Dermis blood vessel endothelial cell (primary cell): Measurements from ENCODE around the gene CYGB. TPM values are rescaled to one million over a fixed set of nuclear protein-coding genes. Genes with fewer than 3 reads are reported as not detected.

ENCODE experiments used
- DNase-seq: peaks from one replicate; pipeline ENCODE4 v3.0.0; 2010
- total RNA-seq: library from RNA; depleted of rRNA; stranded (reverse); fragments of >200 nt; gene quantifications from 2 replicates; pipeline ENCODE4 v1.2.3, GENCODE V29; 2014

CYGB gene
- total RNA-seq, 1 donor from 2014 or later: 4.4 TPM

- no peak for DNase-seq
Measured at GRCh38 chr17:76500747-76501017, 36.8 kb downstream of the CYGB start.

GRCh38 chr17:76500074-76500746 is 37.3 kb downstream of the CYGB start:
- DNase-seq: no peak

DNA sequence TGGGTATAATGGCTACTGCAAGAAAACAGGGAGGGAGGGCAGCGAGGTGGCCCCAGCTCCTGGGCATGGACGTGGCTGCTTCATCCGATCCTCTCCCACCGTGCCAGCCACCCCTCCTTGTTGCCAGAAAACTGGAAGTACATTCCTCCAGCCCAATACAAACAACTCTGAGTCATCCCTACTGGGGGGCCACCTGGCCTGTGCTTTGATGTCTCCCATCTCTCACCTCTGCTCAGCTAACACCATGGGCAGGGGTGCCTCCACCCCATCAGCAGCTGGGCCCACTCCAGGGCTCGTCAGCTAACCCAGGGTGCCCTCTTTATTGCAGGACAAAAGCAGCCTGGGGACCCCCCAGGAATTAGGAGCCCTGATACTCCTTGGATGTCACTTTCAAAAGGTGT is 38.2 kb downstream of the CYGB start:
- no peak for DNase-seq

DNA sequence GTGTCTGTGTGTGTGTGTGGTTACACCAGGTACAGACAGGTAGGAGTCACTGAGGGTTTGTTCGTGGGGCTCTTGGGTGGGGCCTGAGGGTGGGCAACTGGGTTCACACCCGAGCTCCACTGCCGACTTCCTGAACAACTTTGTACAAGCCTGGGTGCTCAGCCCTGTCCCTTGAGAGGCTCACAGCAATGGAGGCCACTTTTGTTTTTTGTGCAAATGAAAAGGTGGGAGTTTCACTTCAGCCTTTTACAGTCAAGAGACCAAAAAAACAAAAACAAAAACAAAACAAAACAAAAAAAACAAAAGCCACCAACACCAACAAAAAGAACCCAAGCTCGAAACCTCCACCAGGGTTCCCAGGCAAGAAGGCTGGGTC is 38.6 kb downstream of the CYGB start:
- DNase-seq: no peak

GRCh38 chr17:76497979-76498875 is 39.3 kb downstream of the CYGB start:
- DNase-seq: peak; percentile 92

DNA sequence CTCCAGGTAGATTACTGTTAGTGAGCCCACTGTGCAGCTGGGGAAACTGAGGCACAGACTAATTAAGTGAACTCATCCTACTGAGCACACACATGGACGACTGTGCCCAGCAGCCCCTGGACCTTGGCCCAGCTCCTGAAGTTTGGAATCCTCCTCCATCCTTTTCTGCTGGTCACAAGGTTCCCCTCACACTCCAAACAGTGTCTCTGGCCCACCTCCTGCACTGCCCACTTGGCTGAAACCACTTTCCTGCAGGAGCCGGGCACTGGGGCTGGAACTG is 39.9 kb downstream of the CYGB start:
- DNase-seq: no peak

GRCh38 chr17:76496464-76496863 is 41.0 kb downstream of the CYGB start:
- no peak for DNase-seq

- no peak for DNase-seq
Measured at GRCh38 chr17:76495663-76496400, 41.7 kb downstream of the CYGB start.

GRCh38 chr17:76493505-76494167 is 43.9 kb downstream of the CYGB start:
- no peak for DNase-seq

DNA sequence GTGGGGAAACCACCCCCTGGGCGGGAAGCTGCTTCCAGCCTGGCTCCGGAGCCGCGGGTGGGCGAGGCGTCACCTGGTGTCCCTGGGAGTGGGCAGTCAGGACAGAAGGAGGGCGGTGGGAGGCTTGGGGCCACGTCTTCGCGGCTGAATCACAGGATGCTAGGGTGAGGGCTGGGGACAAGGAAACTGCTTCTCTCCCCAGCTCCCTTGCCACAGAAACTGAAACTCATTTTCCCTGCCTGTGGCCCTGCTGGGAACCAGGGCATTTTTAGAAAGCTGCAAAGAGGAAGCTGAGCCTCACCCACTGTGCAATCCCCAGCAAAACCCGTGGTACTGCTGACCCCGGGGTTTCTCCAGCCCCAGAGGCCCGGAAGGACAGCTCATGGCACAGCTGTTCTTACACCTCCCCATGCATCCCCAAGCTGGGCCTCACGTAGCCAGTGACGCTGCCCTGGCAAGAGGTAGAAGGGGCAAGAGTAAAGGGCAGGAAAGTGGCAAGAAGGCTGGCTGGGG is 44.5 kb downstream of the CYGB start:
- peak; percentile 78 for DNase-seq

DNA sequence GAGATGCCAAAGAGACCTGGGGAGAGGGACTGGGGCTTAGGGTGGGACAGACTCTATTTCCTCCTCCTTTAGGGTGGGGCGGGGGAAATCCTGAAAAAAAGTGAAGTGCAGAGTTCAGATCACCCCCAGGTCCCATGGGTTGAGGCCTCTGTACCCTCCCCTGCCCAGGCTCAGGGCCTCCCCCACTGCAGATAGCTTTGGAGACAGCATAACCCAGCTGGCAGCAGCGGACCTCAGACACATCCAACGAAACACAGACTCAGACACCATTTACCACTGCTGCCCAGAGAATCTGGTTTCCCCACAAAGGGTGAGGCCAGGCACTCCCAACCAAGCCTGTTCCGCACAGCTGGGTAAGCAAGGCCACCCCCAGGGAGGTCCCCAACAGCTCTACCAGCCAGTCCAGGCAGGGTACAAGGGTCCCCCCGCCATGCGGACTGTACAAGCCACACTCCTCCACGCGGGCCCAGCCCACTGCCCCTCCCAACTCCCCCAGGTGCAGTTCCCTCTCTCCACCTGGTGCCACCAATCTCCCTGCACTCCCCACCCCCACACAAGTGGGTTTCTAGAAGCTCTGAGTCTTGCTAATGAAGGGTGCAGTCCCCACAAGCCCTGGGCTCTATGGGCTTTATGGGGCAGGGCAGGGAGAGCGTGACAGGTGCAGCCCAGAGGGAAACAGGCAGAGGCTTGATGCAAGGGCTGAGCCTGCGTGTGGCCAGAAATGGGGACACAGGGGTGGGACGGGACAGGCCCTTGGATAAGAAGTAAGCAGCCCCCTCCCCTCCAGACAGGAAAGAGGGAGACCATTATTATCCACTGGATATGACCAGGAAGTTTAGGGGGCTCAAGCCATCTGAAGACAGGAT is 45.2 kb downstream of the CYGB start:
- DNase-seq: no peak

DNA sequence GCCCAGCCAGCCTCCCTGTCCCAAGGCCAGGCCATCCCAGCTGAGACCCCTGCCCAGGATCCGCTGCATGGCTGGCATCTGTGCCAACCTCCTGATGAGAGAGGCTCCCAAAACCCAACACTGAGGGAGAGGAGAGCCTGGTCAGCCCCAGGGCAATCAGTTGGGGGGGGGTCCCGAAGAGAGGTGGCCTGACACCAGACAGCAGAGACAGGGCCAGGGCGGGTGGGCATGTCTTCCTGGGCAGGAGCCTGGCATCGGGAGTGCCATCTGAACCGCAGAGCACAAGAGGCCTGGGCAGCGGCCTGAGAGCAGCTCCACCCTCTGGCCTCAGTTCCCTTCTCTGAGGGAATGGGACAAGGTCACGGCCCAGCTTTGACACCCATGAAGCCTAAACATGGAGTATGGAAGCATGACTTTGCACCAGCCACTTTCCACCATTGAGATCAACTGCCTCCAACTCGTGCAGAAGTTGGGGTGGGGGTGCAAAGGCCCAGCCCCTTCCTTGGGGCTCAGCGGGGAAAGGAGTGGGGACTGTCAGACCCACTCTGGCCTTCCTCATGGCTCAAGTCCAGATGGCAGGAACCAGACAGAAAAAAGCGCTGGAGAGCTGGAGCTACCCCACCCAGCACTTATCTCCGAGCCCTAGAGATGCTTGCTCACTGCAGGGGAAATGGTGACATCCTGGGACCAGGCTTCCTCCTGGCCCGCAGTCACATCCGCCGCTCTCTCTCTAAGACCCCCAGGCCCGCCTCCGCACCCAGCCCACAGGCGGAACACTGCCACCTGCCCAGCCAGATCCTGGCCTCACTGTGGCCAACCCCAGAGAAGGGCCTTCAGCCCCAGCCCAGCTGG is 46.0 kb downstream of the CYGB start:
- no peak for DNase-seq

GRCh38 chr17:76490112-76490710 is 47.3 kb downstream of the CYGB start:
- DNase-seq: no peak

DNA sequence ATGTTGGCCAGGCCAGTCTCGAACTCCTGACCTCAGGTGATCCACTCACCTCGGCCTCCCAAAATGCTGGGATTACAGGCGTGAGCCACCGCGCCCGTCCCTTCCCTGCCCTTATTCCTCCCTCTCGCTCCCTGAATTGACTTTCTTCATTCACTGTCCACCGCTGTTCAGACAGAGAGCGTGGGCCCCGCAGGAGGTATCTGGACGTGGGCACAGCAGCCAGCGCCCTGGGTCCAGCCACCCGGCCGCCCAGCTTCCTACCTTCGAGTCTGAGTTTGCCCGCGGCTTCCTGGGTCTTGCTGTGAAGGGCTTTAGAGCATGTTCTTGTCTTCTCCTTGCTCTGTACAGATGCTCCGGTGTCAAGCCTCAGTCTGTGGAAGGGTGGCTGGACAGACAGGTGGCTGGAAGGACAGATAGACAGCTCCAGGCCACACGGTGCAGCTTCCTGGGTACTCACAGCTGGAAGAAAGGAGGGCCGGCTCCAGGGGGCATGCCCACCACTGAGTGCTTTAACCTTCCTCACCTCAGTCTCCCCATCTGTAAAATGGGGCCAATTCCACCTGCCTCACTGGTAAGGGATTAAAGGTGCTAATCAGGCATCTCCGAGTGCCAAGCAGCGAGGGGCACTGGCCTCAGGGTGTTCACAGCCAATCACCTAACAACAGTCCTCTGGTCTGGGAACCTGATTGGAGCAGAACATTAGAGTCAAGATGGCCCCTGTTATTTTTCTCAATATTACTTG is 49.9 kb downstream of the CYGB start:
- DNase-seq: no peak

DNA sequence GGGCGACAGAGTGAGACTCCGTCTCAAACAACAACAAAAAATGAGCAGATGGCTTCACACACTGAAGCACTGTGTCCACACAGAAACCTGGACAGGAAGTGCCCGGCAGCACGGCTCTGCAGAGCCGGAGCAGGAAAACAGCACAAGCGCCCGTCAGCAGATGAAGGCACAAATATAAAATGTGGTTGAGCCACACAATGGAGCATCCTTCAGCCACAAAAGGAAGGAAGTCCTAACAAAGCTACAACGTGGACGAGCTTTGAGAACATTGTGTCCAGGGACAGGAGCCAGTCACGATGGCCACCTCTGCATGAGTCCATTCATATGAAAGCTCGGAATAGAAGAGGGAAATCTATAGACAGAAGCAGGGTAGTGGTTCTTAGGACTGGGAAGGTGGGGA is 51.9 kb downstream of the CYGB start:
- peak; percentile 69 for DNase-seq

- no peak for DNase-seq
Measured at GRCh38 chr17:76484228-76484725, 53.2 kb downstream of the CYGB start.

DNA sequence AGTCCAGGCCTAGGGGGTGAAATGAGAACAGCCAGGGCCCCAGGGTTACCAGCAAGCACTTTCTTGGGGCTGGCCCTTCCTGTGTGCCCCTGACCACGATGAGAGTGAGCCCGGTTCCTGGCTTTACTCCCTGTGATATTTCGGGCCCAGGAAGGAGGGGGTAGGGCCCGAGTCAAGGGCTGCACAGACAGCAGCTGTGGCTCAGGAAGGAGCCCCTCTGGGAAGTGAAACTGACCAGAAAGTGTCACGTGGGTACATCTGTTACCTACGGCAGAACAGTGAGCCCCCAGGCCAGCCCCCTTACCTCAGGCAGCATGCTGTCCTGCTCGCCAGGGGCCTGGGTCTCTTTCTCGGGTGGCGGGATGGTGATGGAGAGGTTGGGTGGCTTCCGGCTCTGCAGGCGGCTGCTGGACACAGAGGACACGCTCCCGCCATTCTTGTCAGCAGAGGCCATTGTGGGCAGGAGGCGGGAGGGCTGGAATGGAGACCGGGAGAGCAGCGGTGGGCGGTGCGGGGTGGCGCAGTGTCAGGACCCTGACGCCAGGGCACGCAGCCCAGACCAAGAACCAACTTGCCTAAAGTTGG is 56.3 kb downstream of the CYGB start:
- no peak for DNase-seq

DNA sequence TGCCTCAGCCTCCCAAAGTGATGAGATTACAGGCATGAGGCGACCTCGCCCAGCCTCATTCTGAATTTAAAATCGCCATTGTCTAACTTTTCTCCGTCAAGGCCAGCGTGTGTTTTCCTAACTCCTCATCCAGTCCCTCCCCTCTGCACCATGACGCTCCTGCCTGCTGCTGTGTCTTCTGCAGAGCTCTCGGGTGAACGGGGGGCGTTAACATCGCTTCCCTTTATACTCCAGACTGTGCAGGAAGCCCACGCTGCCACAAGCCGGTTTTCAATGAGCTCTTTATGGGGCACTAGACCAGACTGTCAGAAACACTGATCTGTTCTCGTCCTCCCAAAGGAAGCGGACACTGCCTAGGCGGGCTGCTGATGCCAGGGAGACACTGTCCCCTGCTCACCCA is 56.9 kb downstream of the CYGB start:
- DNase-seq: no peak

DNA sequence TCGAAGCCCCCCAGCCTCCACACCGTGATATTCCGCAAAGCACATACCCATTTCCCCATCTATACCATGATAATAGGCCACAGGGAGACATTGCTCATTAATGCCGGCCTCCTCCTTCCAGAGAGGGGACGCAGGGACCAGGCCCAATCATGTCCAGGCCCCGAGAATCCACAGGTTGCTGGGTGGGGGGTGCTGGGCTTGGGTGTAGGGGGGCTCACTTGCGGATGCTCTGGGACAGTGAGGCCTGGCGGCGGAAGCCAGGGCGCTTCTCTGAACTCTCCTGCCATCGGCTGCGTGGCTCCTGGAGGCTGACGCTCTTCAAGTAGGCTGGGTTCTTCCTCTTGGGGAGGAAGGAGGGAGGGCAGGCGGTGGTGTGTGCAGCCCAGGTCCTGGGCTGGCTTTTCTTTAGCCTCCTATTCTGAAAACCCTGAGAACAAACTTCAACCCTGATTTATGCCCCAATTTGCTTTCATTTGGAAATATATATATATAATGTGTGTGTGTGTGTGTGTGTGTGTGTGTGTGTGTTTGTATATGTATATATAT is 57.9 kb downstream of the CYGB start:
- no peak for DNase-seq
